ENCODE data around the gene GRB10.

The GRB10 gene

DNA sequence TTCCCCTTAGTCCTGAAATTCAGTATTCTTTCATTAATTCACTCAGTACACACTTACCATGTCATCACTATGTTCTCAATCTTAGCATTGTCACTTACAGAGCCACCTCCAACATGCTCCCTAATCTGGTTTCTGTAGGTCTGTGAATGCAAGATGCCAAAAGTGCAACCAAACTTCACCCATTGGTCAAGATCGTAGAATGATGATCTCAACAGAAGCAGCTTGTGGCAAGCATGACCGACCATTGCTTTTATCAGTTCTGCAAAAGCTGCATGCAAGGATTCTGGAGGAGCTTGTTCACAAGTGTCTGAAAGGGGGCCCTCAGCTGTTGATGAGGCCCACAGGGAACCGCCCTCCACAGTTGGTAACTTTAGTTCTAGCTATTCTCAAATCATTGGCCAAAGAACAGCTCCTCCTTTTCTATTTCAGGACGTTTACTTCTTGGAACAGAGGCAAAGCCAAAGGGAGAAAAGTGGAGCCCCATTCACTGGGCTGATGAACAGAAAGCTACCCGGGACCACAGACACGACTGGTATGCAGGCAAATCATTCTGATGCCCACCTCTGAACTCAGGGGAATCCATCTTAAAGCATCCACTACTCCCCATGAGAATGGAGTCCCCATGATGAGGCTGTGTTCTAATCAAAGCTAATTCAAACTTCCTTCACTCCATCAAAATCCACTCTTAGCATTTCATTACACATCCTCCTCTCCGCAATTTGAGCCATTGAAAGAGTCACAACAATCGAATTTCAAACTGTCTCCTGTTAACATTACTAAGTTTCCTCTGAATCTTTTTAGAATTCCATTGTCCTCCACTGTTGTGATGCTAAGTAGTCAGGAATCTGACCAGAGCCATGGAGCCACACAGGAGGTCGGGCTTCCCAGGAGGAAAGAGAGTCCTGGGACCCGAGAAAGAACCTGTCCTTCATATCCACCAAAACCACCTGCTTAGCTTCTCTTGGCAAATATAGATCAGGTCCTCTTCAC, 13.9 kb downstream of the GRB10 start:
- Histone ChIP-seq H3K27me3 (ENCODE audit: control insufficient read depth, insufficient read depth, low read length) (no peaks in the 10 kb centered on the region), H3K79me2 (peaks cover 36% of the 10 kb centered on the region), H3K9me3 (ENCODE audit: control insufficient read depth, low read length) (no peaks in the 10 kb centered on the region), H3K36me3 (ENCODE audit: control insufficient read depth, insufficient read depth, low read length) (no peaks in the 10 kb centered on the region), H3K4me1 (no peaks in the 10 kb centered on the region), H2AFZ (no peak overlapping the region), H3K4me3 (ENCODE audit: low read depth, low read length) (no peak overlapping the region), H3K9ac (no peak overlapping the region), H3K4me2 (ENCODE audit: low read length) (no peak overlapping the region), H3K27ac (no peak overlapping the region)
- TF ChIP-seq CTCF (IDR thresholded peaks at IDR 0.05) = no peak

GRCh38 chr7:50766849-50767207, 15.9 kb downstream of the GRB10 start:
- TF ChIP-seq CTCF (IDR thresholded peaks at IDR 0.05) = no peak
- no peak overlapping the region for H2AFZ ChIP-seq
- H3K36me3 ChIP-seq (ENCODE audit: control insufficient read depth, insufficient read depth, low read length) = no peaks in the 10 kb centered on the region
- no peaks in the 10 kb centered on the region for H3K4me1 ChIP-seq
- H3K27me3 ChIP-seq (ENCODE audit: control insufficient read depth, insufficient read depth, low read length) = no peaks in the 10 kb centered on the region
- H3K9ac ChIP-seq = no peak overlapping the region
- no peak overlapping the region for H3K27ac ChIP-seq
- no peaks in the 10 kb centered on the region for H3K9me3 ChIP-seq (ENCODE audit: control insufficient read depth, low read length)
- peaks cover 31% of the 10 kb centered on the region for H3K79me2 ChIP-seq
- no peak overlapping the region for H3K4me2 ChIP-seq (ENCODE audit: low read length)
- H3K4me3 ChIP-seq (ENCODE audit: low read depth, low read length) = no peak overlapping the region

DNA sequence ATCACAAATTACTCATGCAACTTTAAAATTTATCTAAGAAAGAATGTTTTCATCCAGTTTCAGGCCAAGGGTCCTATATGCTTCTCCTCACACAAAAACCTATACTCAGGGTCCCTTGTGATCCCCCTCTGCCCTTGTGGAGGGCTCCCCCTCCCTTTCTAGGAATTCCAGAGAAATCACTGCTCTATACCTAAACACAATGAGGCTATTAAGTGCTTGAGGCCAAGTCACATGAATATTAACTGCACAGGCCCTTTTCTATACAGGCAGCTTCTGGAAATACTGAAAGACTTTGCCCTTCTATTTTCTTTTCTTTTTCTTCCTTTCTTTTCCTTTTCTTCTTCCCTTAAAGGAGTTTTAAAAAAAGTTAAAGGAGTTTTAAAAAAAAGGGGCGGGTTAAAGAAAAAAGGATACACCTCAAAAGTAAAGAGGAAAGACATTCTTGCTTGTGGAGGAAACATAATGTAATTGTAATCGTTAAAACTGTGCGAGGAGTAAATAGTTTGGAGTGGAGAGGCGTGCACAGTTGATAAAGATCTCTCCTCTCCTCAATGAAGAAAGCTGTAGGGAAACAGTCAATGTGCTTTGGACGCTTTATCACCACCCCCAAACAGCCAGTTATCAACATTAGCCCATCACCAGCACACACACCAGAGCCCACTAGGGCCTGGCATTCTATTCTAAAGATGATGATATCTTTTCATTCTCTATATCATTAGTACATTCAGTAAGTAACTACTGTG, 16.4 kb downstream of the GRB10 start:
- H2AFZ ChIP-seq = no peak overlapping the region
- no peak overlapping the region for H3K9ac ChIP-seq
- no peaks in the 10 kb centered on the region for H3K4me1 ChIP-seq
- no peaks in the 10 kb centered on the region for H3K9me3 ChIP-seq (ENCODE audit: control insufficient read depth, low read length)
- no peak overlapping the region for H3K27ac ChIP-seq
- H3K4me2 ChIP-seq (ENCODE audit: low read length) = no peak overlapping the region
- no peaks in the 10 kb centered on the region for H3K36me3 ChIP-seq (ENCODE audit: control insufficient read depth, insufficient read depth, low read length)
- TF ChIP-seq CTCF (IDR thresholded peaks at IDR 0.05) = no peak
- no peak overlapping the region for H3K4me3 ChIP-seq (ENCODE audit: low read depth, low read length)
- H3K27me3 ChIP-seq (ENCODE audit: control insufficient read depth, insufficient read depth, low read length) = no peaks in the 10 kb centered on the region
- peaks cover 27% of the 10 kb centered on the region for H3K79me2 ChIP-seq

DNA sequence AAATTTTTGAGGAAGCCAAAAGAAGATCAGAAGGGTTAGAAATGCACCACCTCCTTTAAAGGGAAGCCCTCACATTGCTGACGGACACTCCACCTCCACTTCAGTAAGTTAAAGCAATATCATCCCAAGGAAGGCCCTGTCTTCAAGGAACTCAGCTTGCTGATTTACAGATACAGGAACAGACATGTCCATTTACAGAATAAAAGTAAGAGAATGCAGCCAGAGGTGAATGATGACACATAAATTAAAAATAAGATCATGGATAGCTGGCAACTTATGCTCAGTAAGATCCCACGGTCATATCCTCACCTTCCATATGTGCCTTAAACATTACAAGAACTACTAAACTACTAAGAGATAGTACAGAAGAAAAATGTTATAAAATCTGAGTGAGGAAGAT, 20.4 kb downstream of the GRB10 start:
- peaks cover 17% of the 10 kb centered on the region for H3K79me2 ChIP-seq
- no peaks in the 10 kb centered on the region for H3K9me3 ChIP-seq (ENCODE audit: control insufficient read depth, low read length)
- no peak overlapping the region for H3K9ac ChIP-seq
- TF ChIP-seq CTCF (IDR thresholded peaks at IDR 0.05) = no peak
- H2AFZ ChIP-seq = no peak overlapping the region
- no peaks in the 10 kb centered on the region for H3K27me3 ChIP-seq (ENCODE audit: control insufficient read depth, insufficient read depth, low read length)
- no peaks in the 10 kb centered on the region for H3K4me1 ChIP-seq
- H3K4me2 ChIP-seq (ENCODE audit: low read length) = no peak overlapping the region
- H3K36me3 ChIP-seq (ENCODE audit: control insufficient read depth, insufficient read depth, low read length) = no peaks in the 10 kb centered on the region
- H3K4me3 ChIP-seq (ENCODE audit: low read depth, low read length) = no peak overlapping the region
- no peak overlapping the region for H3K27ac ChIP-seq
